HK-2 (cell line): ENCODE results near the gene IGF1.
"Not testable (repeated sequence)": the region's sequence is repeated elsewhere in the genome, so short reads cannot be mapped to it uniquely, and the experiment has no call there.

ENCODE experiments used
- DNase-seq: peaks from one replicate; pipeline ENCODE4 v3.0.0-alpha.2; 2018; ENCODE audit not compliant: unreplicated experiment

IGF1 gene

GRCh38 chr12:102461501-102461900 is 18.9 kb downstream of the IGF1 start:
- DNase-seq = no peak

GRCh38 chr12:102459314-102459713 is 21.0 kb downstream of the IGF1 start:
- DNase-seq = no peak

- no peak for DNase-seq
Observed at GRCh38 chr12:102454808-102455760, 25.3 kb downstream of the IGF1 start.

- DNase-seq = no peak
Observed at GRCh38 chr12:102454330-102454729, 26.0 kb downstream of the IGF1 start.

GRCh38 chr12:102452605-102453004 is 27.8 kb downstream of the IGF1 start:
- no peak for DNase-seq

GRCh38 chr12:102449018-102449417 is 31.3 kb downstream of the IGF1 start:
- not testable (repeated sequence) for DNase-seq

GRCh38 chr12:102447426-102447825 is 32.9 kb downstream of the IGF1 start:
- DNase-seq = not testable (repeated sequence)

GRCh38 chr12:102444707-102445106 is 35.7 kb downstream of the IGF1 start:
- no peak for DNase-seq

- DNase-seq = no peak
Observed at GRCh38 chr12:102444093-102444492, 36.3 kb downstream of the IGF1 start.

- no peak for DNase-seq
Observed at GRCh38 chr12:102441077-102441596, 39.2 kb downstream of the IGF1 start.

- no peak for DNase-seq
Observed at GRCh38 chr12:102439426-102440405, 40.6 kb downstream of the IGF1 start.

GRCh38 chr12:102438827-102439210 is 41.5 kb downstream of the IGF1 start:
- no peak for DNase-seq

GRCh38 chr12:102438047-102438826 is 42.1 kb downstream of the IGF1 start:
- DNase-seq = no peak

- DNase-seq = no peak
Observed at GRCh38 chr12:102437511-102437910, 42.9 kb downstream of the IGF1 start.

GRCh38 chr12:102436867-102437266 is 43.5 kb downstream of the IGF1 start:
- DNase-seq = no peak

GRCh38 chr12:102435827-102436436 is 44.4 kb downstream of the IGF1 start:
- no peak for DNase-seq

GRCh38 chr12:102433304-102433703 is 47.1 kb downstream of the IGF1 start:
- no peak for DNase-seq

- no peak for DNase-seq
Observed at GRCh38 chr12:102430661-102431060, 49.7 kb downstream of the IGF1 start.

- DNase-seq = no peak
Observed at GRCh38 chr12:102429211-102430154, 50.9 kb downstream of the IGF1 start.

GRCh38 chr12:102427543-102427941 is 52.8 kb downstream of the IGF1 start:
- DNase-seq = no peak
